Epithelial cell of prostate (primary cell): Measurements from ENCODE around the gene NEDD1.

Experiments
- DNase-seq: peaks from one replicate; pipeline ENCODE4 v3.0.0-alpha.2; 2011; ENCODE audit warnings: low read depth, low spot score
- H3K27ac ChIP-seq: fragments of 450-650 bp; 2 replicates; pipeline ENCODE4 v1.5.1; 2017; ENCODE audit warnings: mild to moderate bottlenecking

NEDD1 gene, protein sequence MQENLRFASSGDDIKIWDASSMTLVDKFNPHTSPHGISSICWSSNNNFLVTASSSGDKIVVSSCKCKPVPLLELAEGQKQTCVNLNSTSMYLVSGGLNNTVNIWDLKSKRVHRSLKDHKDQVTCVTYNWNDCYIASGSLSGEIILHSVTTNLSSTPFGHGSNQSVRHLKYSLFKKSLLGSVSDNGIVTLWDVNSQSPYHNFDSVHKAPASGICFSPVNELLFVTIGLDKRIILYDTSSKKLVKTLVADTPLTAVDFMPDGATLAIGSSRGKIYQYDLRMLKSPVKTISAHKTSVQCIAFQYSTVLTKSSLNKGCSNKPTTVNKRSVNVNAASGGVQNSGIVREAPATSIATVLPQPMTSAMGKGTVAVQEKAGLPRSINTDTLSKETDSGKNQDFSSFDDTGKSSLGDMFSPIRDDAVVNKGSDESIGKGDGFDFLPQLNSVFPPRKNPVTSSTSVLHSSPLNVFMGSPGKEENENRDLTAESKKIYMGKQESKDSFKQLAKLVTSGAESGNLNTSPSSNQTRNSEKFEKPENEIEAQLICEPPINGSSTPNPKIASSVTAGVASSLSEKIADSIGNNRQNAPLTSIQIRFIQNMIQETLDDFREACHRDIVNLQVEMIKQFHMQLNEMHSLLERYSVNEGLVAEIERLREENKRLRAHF

DNA sequence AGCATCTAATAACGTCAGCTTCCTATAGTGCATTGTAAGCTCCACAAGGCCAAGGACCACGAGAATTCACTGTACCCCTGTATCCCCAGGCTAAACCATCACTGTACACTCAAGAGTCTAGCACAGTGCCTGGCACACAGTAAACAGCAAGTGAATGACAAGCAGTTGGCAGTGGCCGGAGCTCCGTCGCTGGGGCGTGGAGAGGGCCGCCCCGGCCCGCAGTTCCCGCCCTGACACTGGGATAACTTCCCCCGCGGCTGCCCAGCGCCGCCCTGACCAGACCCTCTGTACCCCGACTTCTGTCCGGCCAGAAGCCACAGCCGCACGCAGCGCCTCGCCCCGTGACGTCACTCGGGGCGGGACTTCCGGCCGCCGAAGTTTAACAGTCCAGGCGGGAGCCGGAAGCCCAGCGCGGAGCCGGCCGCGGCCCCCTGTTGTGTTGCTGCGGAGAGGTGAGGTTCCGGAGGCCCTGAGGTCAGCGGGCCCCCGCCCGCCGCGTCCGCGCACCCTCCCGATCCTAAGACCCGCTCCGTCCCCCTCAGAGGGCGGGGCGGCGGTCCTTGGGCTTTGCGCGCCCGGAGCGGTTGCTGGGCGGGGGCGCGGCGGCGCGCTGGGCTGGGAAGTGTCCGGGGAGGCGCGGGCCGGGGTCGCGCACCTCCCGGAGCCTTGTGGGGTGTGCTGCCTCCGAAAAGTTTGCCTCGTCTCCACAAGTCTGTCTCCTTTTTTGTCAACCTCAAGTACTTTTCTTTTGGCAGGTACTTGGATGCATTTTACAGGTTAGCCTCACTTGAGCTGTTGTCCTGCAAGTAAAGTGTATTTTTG is at the start of gene NEDD1:
Gene NEDD1, plus strand, starts transcription at position 409 of the 822 bp plus-strand sequence. CDS start 2,503 bp downstream, outside the sequence.
- H3K27ac ChIP-seq, result peak within 1 kb of the TSS; percentile 62

GRCh38 chr12:96858162-96858561 is 48.9 kb upstream of the NEDD1 start:
- no peak overlapping the region for H3K27ac ChIP-seq
- DNase-seq, result no peak

More for the DNA sequence above, at the start of gene NEDD1:
- no peak for DNase-seq

DNA sequence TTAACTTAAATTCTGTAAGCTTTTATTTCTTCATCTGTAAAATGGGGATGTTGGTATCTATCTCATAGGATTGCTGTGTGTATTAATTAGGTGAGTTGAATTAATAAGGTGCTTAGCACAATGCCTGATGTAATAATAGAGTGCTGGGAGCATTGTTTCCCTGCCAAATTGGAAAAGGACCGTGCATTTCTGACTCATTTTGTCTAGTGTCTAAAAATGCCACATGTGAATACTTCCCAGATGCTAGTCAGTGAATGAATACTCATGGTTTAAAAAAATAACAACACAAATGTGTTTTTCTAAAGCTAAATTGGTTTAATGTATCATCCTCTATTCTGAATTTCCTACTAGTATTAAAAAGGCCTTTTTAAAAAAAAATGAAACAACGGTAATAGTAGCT is 45.4 kb upstream of the NEDD1 start:
- no peak for DNase-seq
- no peak overlapping the region for H3K27ac ChIP-seq

DNA sequence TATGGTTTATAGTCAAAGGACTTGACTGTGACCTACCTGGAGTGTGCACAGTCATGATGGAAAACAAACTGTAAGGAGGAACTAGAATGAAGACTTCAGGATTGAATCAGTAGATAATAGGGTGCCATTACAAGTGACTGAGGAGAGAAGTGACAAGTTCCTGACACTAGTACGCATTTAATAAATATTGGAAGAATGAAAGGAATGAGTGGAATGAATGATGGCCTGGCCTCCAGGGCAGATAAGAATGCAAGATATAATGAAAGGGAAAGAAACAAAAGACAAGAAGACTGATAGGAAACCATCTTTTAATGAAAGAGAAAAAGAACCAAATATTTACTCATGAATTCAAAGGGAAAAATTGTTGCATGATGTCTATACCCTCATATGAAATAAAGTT is 44.7 kb upstream of the NEDD1 start:
- no peak overlapping the region for H3K27ac ChIP-seq
- no peak for DNase-seq

DNA sequence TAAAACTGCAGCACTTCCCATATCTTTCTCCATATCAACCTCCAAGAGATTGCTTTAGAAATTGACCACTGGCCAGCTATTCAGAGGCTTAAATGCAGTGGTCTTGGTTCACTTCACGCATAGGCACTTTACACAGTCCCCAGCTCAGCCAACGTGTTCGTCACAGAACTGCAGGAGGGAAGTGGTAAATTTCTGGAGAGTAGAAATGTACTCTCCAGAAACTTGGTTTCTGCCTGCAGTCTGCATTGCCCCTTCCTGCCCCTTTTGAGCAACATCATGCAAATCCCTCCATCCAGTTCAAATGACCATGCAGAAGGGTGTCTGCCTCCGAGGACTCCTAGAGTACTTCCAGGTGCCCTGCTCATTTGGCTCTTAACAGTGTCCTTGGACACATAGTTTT is 42.7 kb upstream of the NEDD1 start:
- no peak overlapping the region for H3K27ac ChIP-seq
- DNase-seq, result no peak

GRCh38 chr12:96866801-96867590 is 40.1 kb upstream of the NEDD1 start:
- DNase-seq, result no peak
- H3K27ac ChIP-seq, result no peak overlapping the region

GRCh38 chr12:96870946-96871345 is 36.1 kb upstream of the NEDD1 start:
- no peak for DNase-seq

GRCh38 chr12:96872961-96873360 is 34.1 kb upstream of the NEDD1 start:
- no peak overlapping the region for H3K27ac ChIP-seq
- DNase-seq, result no peak

More at GRCh38 chr12:96870946-96871345, 36.1 kb upstream of the NEDD1 start:
- no peak overlapping the region for H3K27ac ChIP-seq

- no peak for DNase-seq
- H3K27ac ChIP-seq, result no peak overlapping the region
Measured at GRCh38 chr12:96874211-96874610, 32.8 kb upstream of the NEDD1 start.

DNA sequence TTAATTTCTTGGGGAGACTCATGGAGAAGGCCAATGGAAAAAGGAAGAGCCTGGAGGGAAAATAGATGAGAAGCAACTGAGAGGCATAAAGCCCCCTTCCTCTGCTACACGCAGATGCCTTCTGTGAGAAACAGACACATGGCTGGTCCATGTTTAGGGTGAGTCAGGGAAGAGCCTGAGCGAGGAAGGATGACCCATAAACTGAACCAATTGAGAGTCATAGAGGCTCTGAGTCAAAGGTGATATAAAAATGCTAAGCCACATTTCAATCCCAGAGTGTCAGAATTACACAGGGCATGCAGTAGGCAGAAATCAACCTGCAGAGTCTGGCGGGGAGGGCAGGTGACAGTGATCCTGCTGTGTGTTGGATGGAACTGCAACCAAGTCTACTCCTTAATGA is 30.1 kb upstream of the NEDD1 start:
- DNase-seq, result peak; percentile 14
- H3K27ac ChIP-seq, result no peak overlapping the region

GRCh38 chr12:96878704-96879103 is 28.4 kb upstream of the NEDD1 start:
- no peak overlapping the region for H3K27ac ChIP-seq
- DNase-seq, result no peak

DNA sequence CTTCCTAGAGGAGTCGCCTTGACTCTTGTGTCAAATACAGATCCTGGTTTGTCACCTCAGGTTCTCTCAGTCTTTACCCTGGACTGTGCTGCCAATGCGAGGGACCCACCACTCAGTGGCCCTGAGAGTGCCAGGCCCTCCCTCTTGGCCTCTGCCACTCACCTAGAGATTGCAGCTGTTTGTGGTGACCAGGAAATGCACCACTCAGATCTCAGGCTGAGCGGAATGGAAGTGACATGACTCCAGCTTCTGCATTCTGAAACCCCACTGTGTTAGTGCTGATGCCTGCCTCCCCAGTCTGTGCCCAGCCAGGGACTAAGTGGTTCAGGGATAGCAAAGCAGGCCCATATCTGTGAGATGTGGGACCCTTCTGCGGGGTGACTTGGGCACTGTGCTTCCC is 27.8 kb upstream of the NEDD1 start:
- H3K27ac ChIP-seq, result no peak overlapping the region
- DNase-seq, result no peak

- no peak overlapping the region for H3K27ac ChIP-seq
- no peak for DNase-seq
Measured at GRCh38 chr12:96880220-96880619, 26.8 kb upstream of the NEDD1 start.

GRCh38 chr12:96881608-96882007 is 25.4 kb upstream of the NEDD1 start:
- no peak overlapping the region for H3K27ac ChIP-seq
- no peak for DNase-seq

DNA sequence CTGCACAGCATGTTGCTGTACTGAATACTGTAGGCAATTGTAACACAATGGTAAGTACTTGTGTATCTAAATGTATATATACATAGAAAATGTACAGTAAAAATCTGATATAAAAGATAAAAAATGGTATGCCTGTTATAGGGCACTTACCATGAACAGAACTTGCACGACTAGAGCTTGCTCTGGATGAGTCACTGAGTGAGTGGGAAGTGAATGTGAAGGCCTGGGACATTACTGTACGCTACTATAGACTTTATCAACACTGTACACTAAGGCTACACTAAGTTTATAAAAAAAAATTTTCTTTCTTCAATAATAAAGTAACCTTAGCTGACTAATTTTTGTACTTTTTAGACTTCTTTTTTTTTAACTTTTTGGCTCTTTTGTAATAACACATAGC is 24.2 kb upstream of the NEDD1 start:
- peak overlapping the region; percentile 5 for H3K27ac ChIP-seq
- DNase-seq, result peak; percentile 55

GRCh38 chr12:96883571-96883970 is 23.5 kb upstream of the NEDD1 start:
- no peak overlapping the region for H3K27ac ChIP-seq
- DNase-seq, result no peak

GRCh38 chr12:96886998-96887677 is 19.9 kb upstream of the NEDD1 start:
- DNase-seq, result no peak
- H3K27ac ChIP-seq, result no peak overlapping the region

DNA sequence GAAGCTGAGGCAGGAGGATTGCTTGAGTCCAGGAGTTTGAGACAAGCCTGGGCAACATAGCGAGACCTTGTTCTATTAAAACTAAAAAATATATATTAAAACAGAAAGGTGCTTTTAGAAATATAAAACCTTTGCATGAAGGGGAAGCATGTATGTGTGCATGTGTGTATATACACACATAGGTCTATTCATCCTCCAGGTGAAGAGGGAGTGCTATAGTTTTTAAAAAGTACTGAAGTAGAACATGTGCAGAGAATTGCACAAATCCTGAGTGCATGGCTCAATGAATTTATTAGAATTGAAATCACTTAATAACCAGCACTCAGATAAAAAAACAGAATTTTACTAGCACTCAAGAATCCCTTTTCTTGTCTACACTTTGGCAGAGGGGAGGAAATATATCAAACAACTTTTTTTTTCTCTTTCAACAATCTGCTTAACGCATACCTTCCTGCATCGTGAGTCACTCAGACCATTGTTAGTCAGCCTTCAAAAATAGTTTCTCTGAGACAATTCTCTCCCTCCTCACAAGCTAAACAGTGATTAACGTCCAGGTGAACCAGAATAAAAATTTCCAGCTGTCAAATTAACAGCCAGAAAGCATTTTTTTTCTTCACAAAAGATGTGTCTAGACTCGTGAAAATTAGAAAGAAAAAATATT is 17.7 kb upstream of the NEDD1 start:
- DNase-seq, result peak; percentile 58
- H3K27ac ChIP-seq, result peak overlapping the region; percentile 80

DNA sequence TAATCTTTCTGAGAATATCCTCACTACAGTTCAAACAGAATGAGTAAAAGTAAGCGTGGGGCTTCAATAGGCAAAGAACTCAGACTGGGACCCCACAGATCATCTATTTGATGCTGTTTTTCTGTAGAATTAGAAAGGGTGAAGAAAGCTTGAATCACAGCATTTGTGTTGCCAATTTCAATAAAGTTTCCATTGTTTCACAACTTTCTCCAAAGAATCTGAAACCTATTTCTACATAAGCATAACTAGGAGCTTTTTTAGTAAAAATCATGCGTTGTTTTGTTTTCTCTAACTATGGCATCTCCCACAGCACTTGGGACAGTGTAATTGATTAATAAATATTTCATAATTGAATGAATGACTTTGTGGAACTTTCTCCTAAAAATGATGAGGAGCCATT is 16.7 kb upstream of the NEDD1 start:
- H3K27ac ChIP-seq, result peak overlapping the region; percentile 80
- DNase-seq, result no peak
